Uterus (tissue), 2 donors: Measurements from ENCODE around the gene ZCWPW1.

Source experiments
- POLR2A ChIP-seq, 2 donors: fragments of 450-650 bp; IDR thresholded peaks; one replicate each; pipeline ENCODE4 v1.6.1; 2016; ENCODE audit warnings: antibody characterized with exemption in 2 of 2, mild to moderate bottlenecking in 1 of 2, moderate library complexity in 1 of 2
- TF ChIP-seq, protein P1 (sequence below), 4 experiments: fragments of 200-600 bp in 2 of 4; fragments of 450-650 bp in 2 of 4; sonication (generic) in 2 of 4; IDR thresholded peaks; one replicate each; pipeline ENCODE4 v1.5.1; 2016 to 2019; ENCODE audit warnings: antibody characterized with exemption in 4 of 4, mild to moderate bottlenecking in 2 of 4, moderate library complexity in 1 of 4

- TF ChIP-seq, protein P1, sequence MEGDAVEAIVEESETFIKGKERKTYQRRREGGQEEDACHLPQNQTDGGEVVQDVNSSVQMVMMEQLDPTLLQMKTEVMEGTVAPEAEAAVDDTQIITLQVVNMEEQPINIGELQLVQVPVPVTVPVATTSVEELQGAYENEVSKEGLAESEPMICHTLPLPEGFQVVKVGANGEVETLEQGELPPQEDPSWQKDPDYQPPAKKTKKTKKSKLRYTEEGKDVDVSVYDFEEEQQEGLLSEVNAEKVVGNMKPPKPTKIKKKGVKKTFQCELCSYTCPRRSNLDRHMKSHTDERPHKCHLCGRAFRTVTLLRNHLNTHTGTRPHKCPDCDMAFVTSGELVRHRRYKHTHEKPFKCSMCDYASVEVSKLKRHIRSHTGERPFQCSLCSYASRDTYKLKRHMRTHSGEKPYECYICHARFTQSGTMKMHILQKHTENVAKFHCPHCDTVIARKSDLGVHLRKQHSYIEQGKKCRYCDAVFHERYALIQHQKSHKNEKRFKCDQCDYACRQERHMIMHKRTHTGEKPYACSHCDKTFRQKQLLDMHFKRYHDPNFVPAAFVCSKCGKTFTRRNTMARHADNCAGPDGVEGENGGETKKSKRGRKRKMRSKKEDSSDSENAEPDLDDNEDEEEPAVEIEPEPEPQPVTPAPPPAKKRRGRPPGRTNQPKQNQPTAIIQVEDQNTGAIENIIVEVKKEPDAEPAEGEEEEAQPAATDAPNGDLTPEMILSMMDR (IDR thresholded peaks at IDR 0.05): no peak
- TF ChIP-seq POLR2A (IDR thresholded peaks at IDR 0.05): no peak
Observed at GRCh38 chr7:100472854-100473499, 44.5 kb upstream of the ZCWPW1 start.
